HCT116 (cell line): Measurements from ENCODE around the gene PRKN. TPM values are rescaled to one million over a fixed set of nuclear protein-coding genes. Genes with fewer than 3 reads are reported as not detected.

Experiments
- ATAC-seq: fragments of 200-7000 bp; cut with Tn5 transposase; 2 replicates; pipeline ENCODE4 v1.9.1; 2020; ENCODE audit warnings: mild to moderate bottlenecking, moderate library complexity
- BruUV-seq: library from RNA; stranded (reverse); fragments of 400-500 nt; replicated peaks from 2 replicates; lab custom pipeline; 2021; lab: Mats Ljungman, UMichigan
- CTCF ChIA-PET: fragments of 300-600 bp; sonication (Branson Sonifier 250); formaldehyde crosslinking; loops from one replicate; lab custom pipeline; 2021; ENCODE audit warnings: antibody characterized with exemption; lab: Charles Lee
- POLR2A ChIA-PET: fragments of 300-600, 350-600 bp; sonication (Branson Sonifier 250); formaldehyde crosslinking; loops from one replicate; lab custom pipeline; 2021; ENCODE audit warnings: antibody characterized with exemption; lab: Charles Lee
- RAD21 ChIA-PET, 2 experiments: fragments of 300-600 bp; sonication (Branson Sonifier 250); formaldehyde crosslinking; loops; one replicate each; lab custom pipeline; 2023; ENCODE audit warnings: low total read pairs in 2 of 2; ENCODE audit not compliant: uncharacterized antibody in 2 of 2, unreplicated experiment in 2 of 2, low non-redundant PET in 1 of 2; lab: Charles Lee
- DNase-seq: peaks from one replicate; pipeline ENCODE4 v3.0.0-alpha.2; 2010; ENCODE audit warnings: low read depth, low spot score
- H2AFZ ChIP-seq: fragments of 200-600 bp; shearing (Covaris generic), sonication (generic); 2 replicates; pipeline ENCODE4 v1.6.1; 2017; ENCODE audit warnings: low read depth, mixed run types, mixed read lengths, antibody characterized with exemption, low read length; ENCODE audit not compliant: poor library complexity, severe bottlenecking
- H3K27ac ChIP-seq: 2 replicates; pipeline ENCODE4 v1.5.1; 2012; ENCODE audit warnings: low read depth, low read length
- H3K27me3 ChIP-seq: fragments of 200-600 bp; sonication (generic); 2 replicates; pipeline ENCODE4 v1.6.1; 2016; ENCODE audit warnings: mixed run types, low read length, mixed read lengths; ENCODE audit not compliant: insufficient read depth
- H3K36me3 ChIP-seq, 2 experiments: fragments of 200-500 bp in 1 of 2; fragments of 200-600 bp in 1 of 2; sonication (Bioruptor generic) in 1 of 2; sonication (generic) in 1 of 2; 2 replicates each; pipeline versions ENCODE4 v1.5.1 to v1.6.1; 2014 to 2016; ENCODE audit warnings: low read length in 2 of 2, inconsistent platforms in 1 of 2, mixed read lengths in 1 of 2, mixed run types in 1 of 2; ENCODE audit not compliant: insufficient read depth in 2 of 2, control insufficient read depth in 1 of 2
- H3K4me1 ChIP-seq, 2 experiments: fragments of 200-600 bp in 1 of 2; sonication (generic) in 1 of 2; 2 replicates each; pipeline versions ENCODE4 v1.5.1 to v1.6.1; 2012 to 2017; ENCODE audit warnings: low read length in 2 of 2, inconsistent platforms in 1 of 2, mild to moderate bottlenecking in 1 of 2, mixed read lengths in 1 of 2, mixed run types in 1 of 2, moderate library complexity in 1 of 2; ENCODE audit not compliant: insufficient read depth in 2 of 2, control insufficient read depth in 1 of 2
- H3K4me2 ChIP-seq: fragments of 200-600 bp; sonication (generic); 2 replicates; pipeline ENCODE4 v1.6.1; 2017; ENCODE audit warnings: mixed run types, low read length, mixed read lengths
- H3K4me3 ChIP-seq, 2 experiments: fragments of 200-600 bp in 1 of 2; sonication (generic) in 1 of 2; replicated peaks in 1 of 2; 2 replicates each; pipeline ENCODE4 v1.5.1; 2011 to 2016; ENCODE audit warnings: low read length in 2 of 2, control low read depth in 1 of 2, low read depth in 1 of 2, mild to moderate bottlenecking in 1 of 2, mixed read lengths in 1 of 2, mixed run types in 1 of 2
- H3K79me2 ChIP-seq: fragments of 200-600 bp; sonication (generic); 2 replicates; pipeline ENCODE4 v1.6.1; 2017; ENCODE audit warnings: mild to moderate bottlenecking, mixed run types, low read length, moderate library complexity, mixed read lengths; ENCODE audit not compliant: insufficient read depth
- H3K9ac ChIP-seq: fragments of 200-600 bp; sonication (generic); 2 replicates; pipeline ENCODE4 v1.6.1; 2016; ENCODE audit warnings: low read length, mixed read lengths
- H3K9me2 ChIP-seq: fragments of 200-600 bp; sonication (generic), shearing (Covaris generic); 2 replicates; pipeline ENCODE4 v1.6.1; 2017; ENCODE audit warnings: mixed run types, mild to moderate bottlenecking, moderate library complexity; ENCODE audit not compliant: insufficient read depth
- H3K9me3 ChIP-seq, 2 experiments: fragments of 200-500 bp in 1 of 2; fragments of 200-600 bp in 1 of 2; sonication (Bioruptor generic) in 1 of 2; sonication (generic) in 1 of 2; 2 replicates each; pipeline ENCODE4 v1.6.1; 2014 to 2017; ENCODE audit warnings: low read length in 2 of 2, mixed read lengths in 2 of 2, inconsistent platforms in 1 of 2, low read depth in 1 of 2, mild to moderate bottlenecking in 1 of 2, mixed run types in 1 of 2, moderate library complexity in 1 of 2; ENCODE audit not compliant: control insufficient read depth in 1 of 2, insufficient read depth in 1 of 2
- H4K20me1 ChIP-seq: fragments of 200-600 bp; sonication (generic), shearing (Covaris generic); 2 replicates; pipeline ENCODE4 v1.6.1; 2017; ENCODE audit warnings: mixed run types, mild to moderate bottlenecking, moderate library complexity; ENCODE audit not compliant: insufficient read depth
- ATF3 ChIP-seq: IDR thresholded peaks from 2 replicates; pipeline ENCODE4 v1.6.1; 2012
- CBX3 ChIP-seq: IDR thresholded peaks from 2 replicates; pipeline ENCODE4 v1.6.1; 2012; ENCODE audit warnings: low read depth
- CTCF ChIP-seq, 3 experiments: fragments of 200-600 bp in 1 of 3; sonication (generic) in 1 of 3; IDR thresholded peaks in 2 of 3; conservative IDR thresholded peaks in 1 of 3; 2 replicates each; pipeline ENCODE4 v1.5.1; 2012 to 2017; ENCODE audit warnings: low read depth in 2 of 3, low read length in 2 of 3, antibody characterized with exemption in 1 of 3, borderline replicate concordance in 1 of 3, control low read depth in 1 of 3, mild to moderate bottlenecking in 1 of 3, mixed read lengths in 1 of 3, mixed run types in 1 of 3, moderate library complexity in 1 of 3; ENCODE audit not compliant: insufficient read depth in 1 of 3
- EGR1 ChIP-seq: IDR thresholded peaks from 2 replicates; pipeline ENCODE4 v1.6.1; 2012; ENCODE audit warnings: low read depth
- EZH2 ChIP-seq: fragments of 200-600 bp; sonication (generic); IDR thresholded peaks from 2 replicates; pipeline ENCODE4 v1.6.1; 2017; ENCODE audit warnings: antibody characterized with exemption, mixed run types
- EZH2phosphoT487 ChIP-seq: fragments of 200-600 bp; IDR thresholded peaks from 2 replicates; pipeline ENCODE4 v1.6.1; 2018; ENCODE audit warnings: antibody characterized with exemption, borderline replicate concordance
- JUND ChIP-seq: IDR thresholded peaks from 2 replicates; pipeline ENCODE4 v1.6.1; 2012
- POLR2AphosphoS5 ChIP-seq: IDR thresholded peaks from 2 replicates; pipeline ENCODE4 v1.6.1; 2011; ENCODE audit warnings: mild to moderate bottlenecking, low read depth, low read length, moderate library complexity
- REST ChIP-seq: IDR thresholded peaks from 2 replicates; pipeline ENCODE4 v1.6.1; 2012; ENCODE audit warnings: low read depth
- SIN3A ChIP-seq: IDR thresholded peaks from 2 replicates; pipeline ENCODE4 v1.6.1; 2012; ENCODE audit warnings: low read depth
- SP1 ChIP-seq: IDR thresholded peaks from 2 replicates; pipeline ENCODE4 v1.6.1; 2012; ENCODE audit warnings: low read depth
- SRF ChIP-seq: IDR thresholded peaks from 2 replicates; pipeline ENCODE4 v1.6.1; 2012; ENCODE audit warnings: low read depth
- TCF7L2 ChIP-seq: IDR thresholded peaks from 2 replicates; pipeline ENCODE4 v1.7.0; 2011; ENCODE audit warnings: borderline replicate concordance, inconsistent platforms; ENCODE audit not compliant: insufficient read depth, insufficient read length; ENCODE audit errors: extremely low read depth
- YY1 ChIP-seq: IDR thresholded peaks from 2 replicates; pipeline ENCODE4 v1.6.1; 2011; ENCODE audit warnings: low read length, low read depth, moderate library complexity, mild to moderate bottlenecking; ENCODE audit not compliant: insufficient replicate concordance; ENCODE audit errors: extremely low read depth
- ZBTB33 ChIP-seq: IDR thresholded peaks from 2 replicates; pipeline ENCODE4 v1.6.1; 2011; ENCODE audit warnings: mild to moderate bottlenecking, low read length, moderate library complexity; ENCODE audit not compliant: insufficient replicate concordance; ENCODE audit errors: extremely low read depth
- ZNF274 ChIP-seq: fragments of 200-500 bp; sonication (Bioruptor generic); IDR thresholded peaks from 2 replicates; pipeline ENCODE4 v1.6.1; 2014; ENCODE audit warnings: mild to moderate bottlenecking, low read depth, low read length, inconsistent platforms
- intact Hi-C: fragments of 100-400 bp; cut with micrococcal nuclease; formaldehyde crosslinking; loops from 2 replicates; pipeline ENCODE4 v1.10.0; 2022
- total RNA-seq: library from RNA; stranded (reverse); gene quantifications from one replicate; pipeline ENCODE4 v1.2.1, GENCODE V29; 2021; ENCODE audit not compliant: unreplicated experiment

Gene PRKN
- total RNA-seq, 1 experiment from 2014 or later = 2.6 TPM

- Histone ChIP-seq H3K27ac (no peak overlapping the region), H3K4me1 (peaks cover 5 to 10% of the 10 kb centered on the region in 2 experiments; a peak in 3 of 4 replicates), H3K9me3 (no peaks in the 10 kb centered on the region), H3K9ac (no peak overlapping the region), H3K4me3 (no peak overlapping the region), H4K20me1 (no peaks in the 10 kb centered on the region), H3K27me3 (no peaks in the 10 kb centered on the region), H2AFZ (no peak overlapping the region), H3K79me2 (no peaks in the 10 kb centered on the region), H3K9me2 (no peaks in the 10 kb centered on the region), H3K4me2 (no peak overlapping the region), H3K36me3 (no peaks in the 10 kb centered on the region)
- TF ChIP-seq JUND (no peak), ZNF274 (no peak), EGR1 (no peak), SP1 (no peak), CBX3 (no peak), EZH2phosphoT487 (no peak), EZH2 (no peak), TCF7L2 (no peak), YY1 (no peak), REST (no peak), SRF (no peak), POLR2AphosphoS5 (no peak), CTCF (IDR thresholded peaks at IDR 0.05 in 2 of 3, conservative IDR thresholded peaks at IDR 0.05 in 1 of 3; ENCODE audit: borderline replicate concordance in 1 of 3, insufficient read depth in 1 of 3, low read depth in 2 of 3, low read length in 2 of 3) (no peak), SIN3A (no peak), ATF3 (no peak), ZBTB33 (no peak)
- ATAC-seq (no peak), DNase-seq (no peak)
- POLR2A ChIA-PET = interaction anchor here (1.3 kb wide), 1 partner anchor 81 kb away, joined by 3 read pairs; the partner anchor contains the start of gene AGPAT4
- CTCF ChIA-PET = interaction anchor here (1.3 kb wide), 1 partner anchor 16 kb away, joined by 10 read pairs; no protein-coding TSS in a partner anchor
- no TSS peak for BruUV-seq
- intact Hi-C loops = loop anchor here (10.0 kb wide), 1 partner anchor 80 kb away; the partner anchor contains the start of gene AGPAT4
- RAD21 ChIA-PET = no interaction called here
Measured at GRCh38 chr6:161354956-161355355, 1372.6 kb downstream of the PRKN start.
